ENCODE results near the gene RPS6KA5.
A peak's percentile ranks its signal among the peaks of the same experiment; 100 is the strongest.
"Not testable (repeated sequence)": the region's sequence is repeated elsewhere in the genome, so short reads cannot be mapped to it uniquely, and the experiment has no call there.

RPS6KA5 gene

DNA sequence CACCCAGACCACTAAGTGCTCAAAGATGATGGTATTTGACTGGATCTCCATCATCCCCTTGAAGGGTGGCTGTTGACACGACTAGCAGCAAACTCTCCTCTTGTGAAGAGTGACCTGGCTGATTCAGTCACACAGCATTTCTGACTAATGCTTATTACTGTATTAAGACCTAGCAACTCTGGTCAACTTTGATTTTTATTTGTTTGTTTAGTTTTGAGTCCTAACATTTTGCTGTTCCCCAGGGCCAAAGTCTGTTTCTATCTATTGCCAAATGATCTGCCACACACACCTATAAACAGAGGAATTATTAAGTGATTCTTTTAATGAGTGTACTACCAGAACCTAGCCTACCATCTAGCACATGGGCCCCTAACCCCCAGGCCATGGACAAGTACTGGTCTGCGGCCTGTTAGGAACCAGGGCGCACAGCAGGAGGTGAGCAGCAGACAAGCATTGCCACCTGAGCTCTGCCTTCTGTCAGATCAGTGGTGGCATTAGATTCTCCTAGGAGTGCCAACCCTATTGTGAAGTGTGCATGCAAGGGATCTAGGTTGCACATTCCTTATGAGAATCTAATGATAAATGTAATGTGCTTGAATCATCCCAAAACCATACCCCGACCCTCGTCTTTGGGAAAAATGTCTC is 120.0 kb downstream of the RPS6KA5 start:
- DNase-seq (ENCODE audit: low spot score), result no peak

DNA sequence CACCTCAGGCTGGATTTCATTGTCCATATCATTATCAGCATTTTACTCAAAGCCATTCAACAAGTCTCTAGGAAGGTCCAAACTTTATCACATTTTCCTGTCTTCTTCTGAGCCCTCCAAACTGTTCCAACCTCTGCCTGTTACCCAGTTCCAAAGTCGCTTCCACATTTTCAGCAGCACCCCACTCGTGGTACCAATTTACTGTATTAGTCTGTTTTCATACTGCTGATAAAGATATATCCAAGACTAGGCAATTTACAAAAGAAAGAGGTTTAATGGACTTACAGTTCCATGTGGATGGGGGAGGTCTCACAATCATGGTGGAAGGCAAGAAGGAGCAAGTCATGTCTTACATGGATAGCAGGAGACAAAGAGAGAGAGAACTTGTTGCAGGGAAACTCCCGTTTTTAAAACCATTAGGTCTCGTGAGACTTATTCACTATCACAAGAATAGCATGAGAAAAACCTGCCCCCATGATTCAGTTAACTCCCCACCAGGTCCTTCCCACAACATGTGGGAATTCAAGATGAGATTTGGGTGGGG is 121.1 kb downstream of the RPS6KA5 start:
- DNase-seq (ENCODE audit: low spot score), result not testable (repeated sequence)

DNA sequence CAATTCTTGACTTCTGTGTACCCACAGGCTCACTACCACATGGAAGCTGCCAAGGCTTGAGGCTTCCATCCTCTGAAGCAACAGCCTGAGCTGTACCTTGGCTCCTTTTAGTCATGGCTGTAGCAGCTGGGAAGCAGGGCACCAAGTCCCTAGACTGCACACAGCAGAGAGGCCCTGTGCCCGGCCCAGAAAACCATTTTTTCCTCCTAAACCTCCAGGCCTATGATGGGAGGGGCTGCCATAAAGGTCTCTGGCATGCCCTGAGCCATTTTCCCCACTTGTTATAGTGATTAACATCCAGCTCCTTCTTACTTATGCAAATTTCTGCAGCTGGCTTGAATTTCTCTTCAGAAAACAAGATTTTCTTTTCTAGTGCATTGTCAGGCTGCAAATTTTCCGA is 121.8 kb downstream of the RPS6KA5 start:
- DNase-seq (ENCODE audit: low spot score), result no peak

DNA sequence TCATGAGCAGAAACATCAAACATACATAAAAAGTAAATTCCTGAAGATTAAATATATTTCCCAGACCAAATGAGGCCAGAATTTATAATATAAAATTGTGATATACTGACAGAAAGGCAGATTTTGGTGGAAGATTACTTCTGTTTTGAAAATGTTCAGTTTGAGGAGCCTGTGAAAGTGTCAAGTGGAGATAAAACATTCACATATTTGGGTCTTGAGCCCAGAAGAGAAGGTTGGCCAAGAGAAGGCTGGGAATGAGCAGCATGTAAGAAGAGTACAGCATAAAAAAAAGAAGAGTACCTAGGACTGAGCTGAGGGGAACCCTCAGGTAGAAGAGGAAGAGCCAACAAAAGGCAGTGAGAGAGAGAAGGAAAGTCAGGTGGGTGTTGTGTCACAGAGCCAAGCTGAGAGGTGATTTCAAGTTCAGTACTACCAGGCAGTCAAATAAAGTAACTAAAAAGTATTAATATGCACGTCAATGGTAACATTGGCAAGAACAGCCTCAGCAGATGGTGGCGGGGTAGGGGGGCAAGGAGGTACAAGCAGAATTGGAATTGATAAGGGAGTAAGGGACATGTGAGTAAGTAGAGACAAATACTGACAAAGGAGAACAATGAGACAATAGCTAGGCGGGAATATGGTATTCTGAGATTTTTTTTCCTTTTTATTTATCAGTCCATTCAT is 123.5 kb downstream of the RPS6KA5 start:
- DNase-seq (ENCODE audit: low spot score), result no peak

DNA sequence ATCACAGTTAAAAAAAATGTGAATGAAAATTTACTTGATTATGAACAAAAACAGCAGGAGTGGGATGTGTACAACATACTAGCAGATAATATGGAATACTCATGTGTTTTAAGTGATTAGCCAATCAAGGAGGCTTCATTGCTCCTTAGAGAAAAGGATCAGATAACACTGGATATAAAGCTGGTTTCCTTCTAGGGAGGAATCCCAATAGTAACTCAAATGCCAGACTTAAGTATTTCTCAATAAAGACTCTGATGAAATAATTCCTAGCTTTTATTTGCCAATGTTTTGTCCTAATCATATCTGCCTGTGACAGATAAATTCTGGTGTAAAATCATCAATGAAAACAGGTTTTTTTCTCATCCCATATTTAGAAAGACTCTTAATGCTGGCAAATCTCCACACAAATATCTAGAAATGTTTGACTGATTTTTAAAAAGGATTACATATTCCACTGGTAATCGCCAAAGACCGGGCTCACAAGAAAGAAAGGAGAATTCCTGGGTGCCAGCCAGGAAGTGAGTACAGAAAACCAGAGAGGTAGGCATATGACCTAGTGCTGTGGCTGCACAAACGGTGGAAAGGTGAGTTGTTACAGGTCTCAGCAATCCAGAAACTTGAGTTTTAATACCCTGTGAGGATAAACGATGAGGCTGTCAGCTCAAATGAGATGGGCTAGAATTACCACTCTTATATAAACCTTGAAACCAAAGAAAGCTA is 135.7 kb downstream of the RPS6KA5 start:
- DNase-seq (ENCODE audit: low spot score), result no peak

DNA sequence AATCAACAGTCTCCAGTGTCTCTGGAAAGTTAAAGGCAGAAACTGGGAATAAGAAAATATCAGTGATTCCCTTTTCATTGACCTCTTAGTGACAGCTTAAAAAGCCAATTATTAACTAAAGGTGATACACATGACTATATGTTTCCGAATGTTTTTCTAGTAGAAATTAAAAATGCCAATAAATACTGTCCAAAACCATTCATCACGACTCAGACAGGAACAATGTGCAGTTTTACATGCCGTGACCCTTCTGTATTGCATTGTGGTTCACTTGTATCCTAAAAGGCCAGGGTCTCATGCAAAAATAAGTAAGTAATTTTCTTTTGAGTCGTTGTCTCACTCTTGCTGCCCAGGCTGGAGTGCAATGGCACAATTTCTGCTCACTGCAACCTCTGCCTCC is 138.3 kb downstream of the RPS6KA5 start:
- no peak for DNase-seq (ENCODE audit: low spot score)

DNA sequence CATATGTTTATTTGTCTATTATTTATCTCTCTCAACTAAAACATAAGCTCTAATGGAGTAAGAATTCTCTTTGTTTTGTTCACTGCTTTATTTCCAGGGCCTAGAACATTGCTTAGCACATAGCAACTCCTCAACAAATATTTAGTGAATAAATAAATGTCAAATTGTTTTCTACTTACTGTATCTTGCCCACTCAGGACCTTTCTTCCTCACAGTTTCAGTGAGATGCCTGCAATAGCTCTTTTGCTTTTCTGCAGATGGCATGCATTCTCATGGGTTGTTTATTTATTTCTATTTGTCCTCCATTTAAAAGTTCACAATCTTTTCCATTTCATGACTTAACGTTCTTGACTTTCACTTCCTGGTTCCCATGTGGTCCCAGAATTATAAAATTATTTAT is 149.3 kb downstream of the RPS6KA5 start:
- no peak for DNase-seq (ENCODE audit: low spot score)

DNA sequence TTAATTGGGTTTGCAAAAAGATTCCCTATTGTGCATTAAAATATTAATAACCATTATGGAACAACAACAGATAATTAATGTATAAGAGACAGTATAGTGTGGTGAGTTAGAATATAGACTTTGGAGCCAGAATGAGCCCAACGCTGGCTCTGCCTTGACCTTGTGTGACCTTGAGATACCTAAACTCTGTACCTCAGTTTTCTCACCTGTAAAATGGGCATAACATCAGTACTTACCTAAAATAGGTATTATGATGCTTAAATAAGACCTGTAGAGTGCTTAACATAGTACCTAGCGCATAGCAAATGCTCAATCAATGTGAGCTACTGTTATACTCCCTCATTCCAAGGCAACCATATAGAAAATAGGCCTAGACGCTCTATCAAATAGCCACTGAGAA is 153.3 kb downstream of the RPS6KA5 start:
- no peak for DNase-seq (ENCODE audit: low spot score)

DNA sequence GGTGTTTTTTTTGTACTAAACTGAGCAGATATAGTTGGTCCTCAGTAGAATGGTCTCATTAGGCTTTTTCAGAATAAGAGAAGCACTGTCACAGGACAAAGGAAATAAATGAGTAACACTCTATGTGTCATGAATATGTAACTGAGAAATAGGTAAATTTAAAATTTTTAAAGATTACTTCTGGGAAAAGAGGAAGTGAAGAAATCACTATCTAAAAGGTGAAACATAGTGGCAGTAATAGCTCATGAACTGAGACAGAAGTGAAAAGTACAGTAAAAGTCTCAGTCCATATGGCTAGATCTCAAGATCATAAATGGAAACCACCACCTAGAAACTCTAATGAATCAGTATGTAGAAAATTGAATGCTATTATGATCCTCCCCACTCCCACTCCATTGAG is 154.9 kb downstream of the RPS6KA5 start:
- no peak for DNase-seq (ENCODE audit: low spot score)

DNA sequence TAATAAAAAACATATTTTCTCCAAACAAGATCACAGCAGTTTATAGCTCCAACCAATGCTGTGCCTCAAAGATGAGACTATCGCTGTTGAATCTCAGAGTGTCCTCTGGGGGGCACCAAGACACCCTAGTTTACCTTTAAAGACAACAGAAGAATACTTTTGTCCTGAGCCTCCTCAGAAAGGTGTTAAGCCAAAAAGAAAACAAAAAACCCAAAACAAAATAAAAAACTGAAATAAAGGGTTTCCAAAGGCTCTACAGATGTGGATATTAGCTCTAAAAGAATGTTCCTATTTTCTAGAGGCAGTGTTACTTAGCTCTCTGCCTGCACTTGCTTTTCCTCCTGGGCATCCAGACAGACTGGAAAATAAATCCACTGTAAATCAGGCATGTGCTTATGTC is 157.3 kb downstream of the RPS6KA5 start:
- peak; percentile 28 for DNase-seq (ENCODE audit: low spot score)

DNA sequence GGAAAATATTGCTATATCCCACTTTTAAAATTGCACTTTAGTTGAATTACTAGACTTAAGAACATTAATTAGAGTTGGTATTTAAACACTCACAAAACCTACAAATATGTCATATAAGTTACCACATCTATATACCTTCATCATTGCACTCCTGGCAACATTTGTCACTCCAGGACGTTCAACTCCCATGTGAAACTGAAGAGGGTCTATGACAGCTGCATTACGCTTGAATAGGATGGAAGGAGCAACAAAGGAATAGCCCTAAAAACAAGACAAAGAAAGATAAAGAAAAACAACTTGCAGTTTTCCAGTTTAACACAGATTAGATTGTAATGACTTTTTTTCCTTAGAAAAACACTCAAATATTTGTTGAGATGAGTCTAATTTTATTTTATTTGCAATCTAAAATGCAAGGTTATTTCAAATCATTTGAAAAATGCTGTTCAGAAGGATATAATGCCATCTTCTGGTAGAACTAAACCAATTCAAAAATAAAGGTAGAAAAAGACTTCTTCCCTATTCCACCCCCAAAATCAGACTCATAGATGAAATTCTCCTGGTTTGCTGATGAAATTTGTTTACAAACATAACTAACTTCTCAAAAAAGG is 159.9 kb downstream of the RPS6KA5 start:
- DNase-seq (ENCODE audit: low spot score), result no peak

DNA sequence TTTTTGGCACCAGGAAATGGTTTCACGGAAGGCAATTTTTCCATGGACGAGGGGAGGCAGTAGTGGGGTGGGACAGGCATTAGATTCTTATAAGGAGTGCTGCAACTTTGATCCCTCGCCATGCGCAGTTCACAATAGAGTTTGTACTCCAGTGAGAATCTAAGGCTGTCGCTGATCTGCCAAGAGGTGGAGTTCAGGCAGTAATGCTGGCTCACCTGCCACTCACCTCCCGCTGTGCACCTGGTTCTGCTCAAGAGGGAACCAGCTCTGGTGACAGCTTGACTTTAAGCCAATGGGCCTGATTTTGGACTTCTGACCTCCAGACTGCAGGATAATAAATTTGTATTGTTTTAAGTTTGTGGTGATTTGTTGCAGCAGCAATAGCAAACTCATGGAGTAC is 163.4 kb downstream of the RPS6KA5 start:
- DNase-seq (ENCODE audit: low spot score), result no peak

DNA sequence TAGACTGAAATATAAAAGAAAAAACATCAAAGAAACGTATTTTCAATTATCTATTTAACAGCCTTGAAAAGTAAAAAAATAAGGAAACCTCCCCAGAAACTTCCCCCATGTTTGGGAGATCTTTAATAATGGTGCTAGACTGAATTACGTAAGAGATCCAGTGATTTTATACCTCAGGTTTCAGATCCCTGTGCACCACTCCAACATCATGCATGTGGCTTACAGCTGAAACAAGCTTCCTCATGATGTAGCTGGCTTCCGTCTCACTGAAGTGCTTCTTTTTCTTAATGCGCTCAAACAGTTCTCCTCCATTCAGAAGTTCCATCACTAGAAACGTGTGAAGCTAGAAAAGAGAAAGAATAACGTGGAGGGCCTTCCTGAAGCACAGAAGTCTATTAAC is 166.2 kb downstream of the RPS6KA5 start:
- no peak for DNase-seq (ENCODE audit: low spot score)

DNA sequence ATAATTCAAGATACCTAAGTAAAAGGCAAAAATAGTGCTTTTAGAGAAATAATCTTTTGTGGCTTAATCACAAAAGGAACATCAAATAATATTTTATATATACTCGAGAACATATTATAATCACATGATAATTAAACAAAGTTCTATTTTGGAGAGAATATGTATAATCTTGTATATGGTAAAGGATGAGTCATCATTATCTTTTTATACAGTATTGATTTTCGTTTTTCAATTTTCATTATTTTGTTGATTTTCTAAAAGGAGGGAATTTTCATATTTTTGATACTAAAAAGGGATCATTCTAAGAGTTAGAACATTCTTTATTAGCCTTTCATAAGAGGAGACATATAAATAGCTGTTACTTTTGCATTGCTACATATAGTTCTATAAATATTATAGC is 166.9 kb downstream of the RPS6KA5 start:
- no peak for DNase-seq (ENCODE audit: low spot score)

DNA sequence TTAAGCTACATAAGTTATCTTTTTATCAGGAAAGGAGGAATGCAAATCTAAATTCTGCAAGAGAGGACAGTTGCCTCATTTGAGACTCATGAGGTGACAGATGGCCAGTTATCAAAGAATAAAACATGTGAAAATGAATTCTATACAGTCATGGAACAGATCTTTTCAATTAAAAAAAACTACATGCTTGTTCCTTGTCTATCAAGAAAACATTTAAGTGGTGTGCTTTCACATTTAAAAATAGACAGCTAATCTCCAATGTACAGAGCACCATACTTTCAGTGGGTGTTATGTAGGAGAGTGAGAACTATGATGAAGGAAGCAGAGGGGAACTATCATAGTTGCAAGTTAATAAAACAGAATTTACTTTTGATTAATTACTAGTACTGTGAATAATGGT is 167.5 kb downstream of the RPS6KA5 start:
- DNase-seq (ENCODE audit: low spot score), result no peak

DNA sequence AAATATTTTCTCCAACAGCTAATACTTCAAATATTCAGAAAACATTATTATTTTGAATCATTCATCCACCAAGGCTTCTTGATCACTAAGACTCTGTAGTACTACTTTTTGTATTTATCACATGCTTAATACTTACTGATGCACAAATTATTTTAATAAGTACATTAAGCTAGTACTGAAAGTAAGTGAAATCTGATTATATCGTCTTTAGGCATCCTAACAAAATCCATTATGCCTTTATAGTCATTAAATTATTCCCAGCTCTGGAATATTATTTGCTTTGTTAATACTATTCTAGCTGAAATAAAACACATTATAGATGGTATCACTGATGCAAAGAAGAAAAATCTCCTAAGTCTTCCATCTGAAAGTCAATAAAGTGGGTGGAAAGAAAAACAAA is 169.1 kb downstream of the RPS6KA5 start:
- no peak for DNase-seq (ENCODE audit: low spot score)

DNA sequence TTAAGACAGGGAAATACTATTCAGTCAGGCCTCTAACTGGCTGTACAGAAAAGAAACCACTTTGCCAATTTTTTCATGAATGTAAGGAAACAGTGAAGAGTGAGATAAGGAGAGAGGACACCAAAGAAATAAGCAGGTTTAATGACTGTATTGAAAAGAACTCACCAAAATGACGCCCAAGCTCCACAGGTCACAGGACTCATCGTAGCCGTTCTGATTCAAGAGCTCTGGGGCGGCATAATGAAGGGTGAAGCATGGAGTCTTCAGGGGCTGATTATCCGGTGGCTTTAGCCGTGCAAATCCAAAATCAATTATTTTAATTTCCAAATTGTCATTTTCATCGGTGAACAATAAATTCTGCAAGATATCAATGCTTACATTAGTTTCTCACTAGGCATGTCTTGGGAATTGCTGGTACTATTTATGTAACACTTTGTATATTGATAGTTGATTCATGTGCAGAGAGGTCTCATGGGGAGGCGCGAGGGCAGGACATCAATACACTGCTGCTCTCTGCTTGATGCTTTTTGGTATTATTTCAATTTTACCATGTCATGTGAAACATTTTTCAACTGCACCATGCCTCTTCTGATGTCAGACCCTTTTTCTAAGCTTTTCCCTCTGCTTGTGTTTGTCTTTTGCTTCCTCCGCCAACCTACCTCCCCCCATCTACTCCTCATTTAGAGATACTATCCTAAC is 170.0 kb downstream of the RPS6KA5 start:
- DNase-seq (ENCODE audit: low spot score), result no peak

DNA sequence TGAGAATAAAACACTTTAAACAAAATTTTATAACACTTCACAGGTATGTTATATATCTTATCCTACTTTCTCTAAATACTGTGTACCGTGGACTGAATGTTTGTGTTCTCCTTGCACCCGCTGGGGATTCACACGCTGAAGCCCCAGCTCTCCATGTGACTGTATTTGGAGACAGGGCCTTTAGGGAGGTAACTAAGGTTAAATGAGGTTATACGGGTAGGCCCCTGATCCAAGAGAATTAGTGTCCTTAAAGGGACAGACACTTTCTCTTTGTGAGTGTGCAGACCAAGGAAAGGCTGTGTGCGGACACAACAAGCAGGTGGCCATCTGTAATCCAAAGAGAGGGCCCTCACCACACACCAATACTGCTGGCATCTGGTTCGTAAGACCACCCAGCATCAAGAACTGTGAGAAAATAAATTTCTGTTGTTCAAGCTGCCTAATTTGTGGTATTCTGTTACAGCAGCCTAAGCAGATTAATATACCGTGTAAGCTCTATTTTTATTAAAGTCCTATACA is 174.1 kb downstream of the RPS6KA5 start:
- DNase-seq (ENCODE audit: low spot score), result no peak

DNA sequence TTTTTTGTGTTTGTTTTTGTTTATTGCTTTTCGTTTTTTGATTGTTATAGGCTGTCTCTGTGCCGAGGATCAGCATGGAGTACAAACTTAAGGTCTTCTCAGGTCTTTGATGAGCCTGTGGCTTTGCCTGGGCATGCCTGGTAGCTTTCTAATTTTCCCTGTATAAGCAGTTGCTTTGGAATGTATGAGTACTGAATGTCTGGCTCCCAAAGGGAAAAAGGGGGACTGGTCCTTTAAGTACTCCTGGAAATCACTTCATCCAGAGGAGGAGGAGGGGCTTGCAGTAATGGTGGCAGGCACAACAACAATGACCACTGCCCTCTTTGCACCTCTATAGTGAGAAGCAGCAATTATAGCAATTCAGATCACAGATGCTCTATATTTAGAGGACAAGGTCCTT is 176.7 kb downstream of the RPS6KA5 start:
- no peak for DNase-seq (ENCODE audit: low spot score)

DNA sequence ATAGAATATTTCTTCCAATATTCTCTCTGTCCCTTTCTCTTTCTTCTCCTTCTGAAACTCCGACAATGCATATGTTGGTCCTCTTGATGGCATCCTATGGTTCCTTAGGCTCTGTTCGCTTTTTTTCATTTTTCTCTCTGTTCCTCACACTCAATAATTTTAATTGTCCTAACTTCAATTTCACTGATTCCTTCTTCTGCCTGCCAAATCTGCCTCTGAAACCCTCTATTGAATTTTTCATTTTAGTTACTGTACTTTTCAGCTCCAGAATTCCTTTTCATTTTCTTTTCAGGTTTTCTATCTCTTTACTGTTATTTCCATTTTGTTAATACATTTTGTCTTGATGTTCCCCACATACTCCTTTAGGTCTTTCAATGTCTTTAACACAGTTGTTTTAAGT is 177.2 kb downstream of the RPS6KA5 start:
- DNase-seq (ENCODE audit: low spot score), result no peak

DNA sequence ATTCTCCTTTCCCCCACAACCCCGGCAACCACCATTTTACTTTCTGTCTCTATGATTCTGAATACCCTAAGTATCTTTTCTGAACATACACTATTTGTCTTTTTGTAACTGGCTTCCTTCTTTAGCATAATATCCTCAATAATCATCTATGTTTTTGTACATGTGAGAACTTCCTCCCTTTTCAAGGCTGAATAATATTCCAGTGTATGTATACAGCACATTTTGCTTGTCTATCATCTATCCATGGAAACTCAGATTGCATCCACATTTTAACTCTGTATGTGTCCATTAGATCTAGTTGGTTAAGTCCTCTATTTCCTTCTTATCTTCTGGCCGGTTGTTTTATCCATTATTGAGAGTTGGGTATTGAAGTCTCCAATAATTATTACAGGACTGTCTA is 180.2 kb downstream of the RPS6KA5 start:
- no peak for DNase-seq (ENCODE audit: low spot score)
